Hematopoietic multipotent progenitor cell (in vitro differentiated cells): Measurements from ENCODE around the gene MYBPC2. TPM values are rescaled to one million over a fixed set of nuclear protein-coding genes. Genes with fewer than 3 reads are reported as not detected.
"Not testable (repeated sequence)": the region's sequence is repeated elsewhere in the genome, so short reads cannot be mapped to it uniquely, and the experiment has no call there.

Source experiments
- DNase-seq, 3 donors: peaks; one replicate each; pipeline ENCODE4 v3.0.0-alpha.2; 2011 to 2015; ENCODE audit warnings: low read depth in 2 of 3, low spot score in 2 of 3
- total RNA-seq: library from RNA; depleted of rRNA; stranded (reverse); fragments of >200 nt; gene quantifications from one replicate; pipeline ENCODE4 v1.2.3, GENCODE V29; 2012

MYBPC2 gene
- total RNA-seq, 1 donor: 0.27 TPM

- DNase-seq: no peak
These were observed 23.3 kb downstream of the MYBPC2 start for GRCh38 chr19:50455992-50456391.

DNA sequence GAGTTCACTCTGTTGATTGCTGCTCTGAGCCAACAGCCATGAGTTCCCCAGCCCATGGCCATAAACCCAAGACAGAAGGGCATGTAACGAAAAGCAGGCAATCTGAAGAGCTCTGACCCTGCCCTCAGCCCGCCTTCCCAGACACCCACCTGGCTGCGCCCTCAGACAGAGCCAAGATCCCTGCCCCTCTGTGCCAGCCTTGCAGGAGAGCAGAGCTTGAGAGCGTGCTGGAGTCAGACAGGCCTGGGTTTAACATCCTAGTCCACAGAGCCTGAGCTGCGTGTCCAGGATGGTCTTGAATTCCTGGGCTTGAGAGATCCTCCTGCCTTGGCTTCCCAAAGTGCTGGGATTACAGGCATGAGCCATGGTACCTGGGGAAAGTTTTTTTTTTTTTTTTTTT is 24.6 kb downstream of the MYBPC2 start:
- DNase-seq: no peak

DNA sequence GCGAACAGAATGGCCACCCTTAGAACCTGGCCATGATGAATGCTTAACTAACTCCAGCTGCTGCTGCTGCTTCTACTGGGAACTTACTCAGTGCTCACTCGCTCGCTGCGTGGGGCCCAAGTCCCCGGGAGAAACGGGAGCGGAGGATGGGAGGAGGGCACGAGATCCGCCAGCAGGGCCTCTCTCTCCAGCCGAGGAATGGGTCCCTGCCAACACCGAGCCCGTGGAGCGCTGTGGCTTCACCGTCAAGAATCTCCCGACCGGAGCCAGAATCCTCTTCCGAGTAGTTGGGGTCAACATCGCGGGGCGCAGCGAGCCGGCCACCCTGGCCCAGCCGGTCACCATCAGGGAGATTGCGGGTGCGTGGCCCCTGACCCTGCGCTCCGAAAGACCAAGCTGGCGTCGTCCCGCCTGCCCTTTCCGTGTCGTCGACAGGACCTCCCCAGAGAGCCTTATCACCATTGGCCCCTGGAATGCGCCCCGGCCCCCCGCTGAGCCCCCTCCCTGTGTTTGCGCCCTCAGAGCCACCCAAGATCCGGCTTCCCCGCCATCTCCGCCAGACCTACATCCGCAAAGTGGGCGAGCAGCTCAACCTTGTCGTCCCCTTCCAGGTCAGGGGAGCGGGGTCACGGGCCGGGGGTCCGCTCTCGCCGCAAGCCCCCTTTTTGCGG is 25.8 kb downstream of the MYBPC2 start:
- no peak for DNase-seq

- DNase-seq: no peak
These were observed 26.4 kb downstream of the MYBPC2 start for GRCh38 chr19:50459067-50459456.

DNA sequence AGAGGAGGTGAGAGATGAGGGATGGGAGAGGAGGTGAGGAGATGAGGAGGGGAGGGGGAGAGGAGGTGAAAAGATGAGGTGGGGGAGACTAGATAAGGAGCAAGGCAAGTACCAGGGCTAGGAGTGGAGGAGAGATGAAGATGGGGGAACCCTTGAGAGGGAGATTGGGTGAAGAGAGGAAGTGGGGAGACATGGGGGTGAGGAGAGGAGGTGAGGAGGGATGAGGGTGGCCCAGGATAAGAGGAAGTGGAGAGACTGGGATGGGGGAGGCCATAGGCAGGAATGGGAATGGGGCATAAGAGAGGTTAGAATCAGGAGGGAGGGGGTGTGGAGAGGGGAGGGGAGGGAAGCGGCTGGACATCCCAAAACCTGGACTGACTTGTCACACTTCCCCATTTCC is 26.9 kb downstream of the MYBPC2 start:
- no peak for DNase-seq

GRCh38 chr19:50460161-50460765 is 27.6 kb downstream of the MYBPC2 start:
- DNase-seq: peak in 2 of 3 donors; percentile 25 to 29

DNA sequence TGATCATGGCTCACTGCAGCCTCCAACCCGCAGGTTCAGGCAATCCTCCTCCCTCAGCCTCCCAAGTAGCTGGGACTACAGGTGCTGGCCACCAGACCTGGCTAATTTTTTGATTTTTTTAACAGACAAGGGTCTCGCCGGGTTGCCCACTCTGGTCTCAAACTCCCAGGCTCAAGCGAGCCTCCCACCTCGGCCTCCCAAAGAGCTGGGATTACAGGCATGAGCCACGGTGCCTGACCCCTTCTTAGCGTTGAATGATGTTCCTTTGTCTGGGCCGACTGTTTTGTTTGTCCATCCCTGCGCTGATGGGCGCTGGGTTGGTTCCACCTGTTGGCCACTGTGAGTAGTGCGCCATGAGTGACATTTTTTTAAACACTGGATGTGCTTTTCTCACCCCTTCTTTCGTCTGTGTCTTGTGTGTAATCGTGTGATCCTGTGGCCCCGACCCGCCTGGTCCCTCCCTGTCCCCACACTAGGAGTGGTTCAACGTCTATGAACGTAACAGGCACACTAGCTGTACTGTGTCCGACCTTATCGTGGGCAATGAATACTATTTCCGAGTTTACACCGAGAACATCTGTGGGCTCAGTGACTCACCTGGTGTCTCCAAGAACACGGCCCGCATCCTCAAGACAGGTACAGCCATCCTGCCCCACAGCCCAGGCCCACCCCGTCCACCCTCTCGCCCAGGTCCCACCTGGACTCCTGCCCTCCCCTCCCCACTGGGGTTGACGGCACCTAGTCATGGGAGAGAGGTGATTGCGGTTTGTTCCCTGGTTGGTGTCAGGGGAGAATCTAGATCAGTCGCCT is 28.6 kb downstream of the MYBPC2 start:
- peak; percentile 36 to 82 (median 72) for DNase-seq

DNA sequence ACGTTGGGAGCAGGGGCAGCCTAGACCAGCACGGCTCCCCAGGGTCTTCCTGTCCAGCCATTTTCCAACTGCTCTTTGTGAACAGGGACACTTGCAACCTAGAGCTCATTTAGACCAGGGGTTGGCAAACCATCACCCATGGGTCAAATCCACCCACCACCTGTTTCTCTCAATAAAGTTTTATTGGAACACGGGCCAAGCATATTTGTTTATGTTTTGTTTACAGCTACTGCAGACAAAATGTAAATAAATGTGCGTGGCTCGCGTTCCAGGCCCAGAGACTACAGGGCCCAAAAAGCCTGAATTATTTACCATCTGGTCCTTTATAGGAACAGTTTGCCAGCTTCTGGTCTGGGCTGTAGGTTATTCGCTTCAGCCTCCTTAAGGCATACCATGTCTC is 30.3 kb downstream of the MYBPC2 start:
- DNase-seq: no peak

- DNase-seq: no peak
These were observed 31.7 kb downstream of the MYBPC2 start for GRCh38 chr19:50464348-50464747.

DNA sequence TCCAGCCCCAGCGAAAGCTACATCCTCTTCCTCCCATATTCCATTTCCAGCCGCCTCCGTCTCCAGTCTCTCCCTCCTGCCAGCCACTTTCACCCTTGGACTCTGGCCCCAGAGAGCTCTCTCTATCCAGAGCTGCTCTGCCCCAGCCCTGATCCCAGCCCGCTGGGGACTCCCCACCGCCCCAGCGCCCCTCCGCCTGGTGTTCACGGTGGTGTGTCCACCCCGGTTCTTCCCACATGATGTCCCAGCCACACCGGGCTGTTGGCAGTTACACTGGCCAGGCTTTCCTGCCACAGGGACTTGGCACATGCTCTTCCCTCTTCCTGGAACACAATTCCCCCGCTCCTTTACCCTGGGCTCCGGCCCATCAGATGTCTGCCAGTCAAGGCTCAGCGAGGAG is 32.3 kb downstream of the MYBPC2 start:
- DNase-seq: no peak

GRCh38 chr19:50465986-50466705 is 33.5 kb downstream of the MYBPC2 start:
- DNase-seq: no peak

DNA sequence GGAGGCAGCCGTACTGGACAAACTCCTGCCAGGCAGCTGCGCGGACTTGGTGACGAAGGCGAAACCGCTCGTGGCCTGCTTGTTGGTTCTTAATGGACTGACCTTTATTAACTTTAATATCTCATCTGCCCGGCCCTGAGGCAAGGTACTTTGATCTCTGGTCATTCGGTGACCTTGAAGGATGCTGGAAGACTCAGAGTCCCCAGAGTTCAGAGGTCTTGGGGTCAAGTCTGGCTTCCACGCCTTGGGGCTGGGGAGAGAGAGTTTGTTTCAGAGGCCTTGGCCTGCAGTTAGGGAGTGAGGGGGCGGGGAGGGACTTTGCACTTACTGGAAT is 34.0 kb downstream of the MYBPC2 start:
- no peak for DNase-seq

DNA sequence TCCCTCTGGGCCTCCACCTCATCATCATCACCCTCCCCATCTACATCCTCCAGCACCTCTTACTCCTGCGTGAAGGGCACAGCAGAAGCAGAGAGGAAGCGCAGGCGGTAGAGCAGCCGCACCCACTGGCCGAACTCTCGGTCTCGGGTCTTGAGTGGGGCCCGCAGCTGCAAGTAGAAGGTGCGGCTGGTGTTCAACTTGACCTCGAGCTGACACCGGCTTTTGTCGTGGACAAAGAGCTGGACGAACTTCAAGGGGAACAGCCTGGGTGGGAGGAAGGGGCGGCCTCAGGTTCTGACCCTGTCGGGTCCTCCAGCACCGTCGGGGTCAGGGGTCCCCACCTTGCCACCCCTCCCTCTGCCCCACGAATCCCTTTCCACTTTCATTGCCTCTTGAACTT is 34.9 kb downstream of the MYBPC2 start:
- no peak for DNase-seq

- no peak for DNase-seq
These were observed 36.1 kb downstream of the MYBPC2 start for GRCh38 chr19:50468818-50469217.

GRCh38 chr19:50473336-50473735 is 40.6 kb downstream of the MYBPC2 start:
- DNase-seq: not testable (repeated sequence)

- no peak for DNase-seq
These were observed 42.4 kb downstream of the MYBPC2 start for GRCh38 chr19:50475101-50475568.

GRCh38 chr19:50475736-50476223 is 43.1 kb downstream of the MYBPC2 start:
- no peak for DNase-seq

DNA sequence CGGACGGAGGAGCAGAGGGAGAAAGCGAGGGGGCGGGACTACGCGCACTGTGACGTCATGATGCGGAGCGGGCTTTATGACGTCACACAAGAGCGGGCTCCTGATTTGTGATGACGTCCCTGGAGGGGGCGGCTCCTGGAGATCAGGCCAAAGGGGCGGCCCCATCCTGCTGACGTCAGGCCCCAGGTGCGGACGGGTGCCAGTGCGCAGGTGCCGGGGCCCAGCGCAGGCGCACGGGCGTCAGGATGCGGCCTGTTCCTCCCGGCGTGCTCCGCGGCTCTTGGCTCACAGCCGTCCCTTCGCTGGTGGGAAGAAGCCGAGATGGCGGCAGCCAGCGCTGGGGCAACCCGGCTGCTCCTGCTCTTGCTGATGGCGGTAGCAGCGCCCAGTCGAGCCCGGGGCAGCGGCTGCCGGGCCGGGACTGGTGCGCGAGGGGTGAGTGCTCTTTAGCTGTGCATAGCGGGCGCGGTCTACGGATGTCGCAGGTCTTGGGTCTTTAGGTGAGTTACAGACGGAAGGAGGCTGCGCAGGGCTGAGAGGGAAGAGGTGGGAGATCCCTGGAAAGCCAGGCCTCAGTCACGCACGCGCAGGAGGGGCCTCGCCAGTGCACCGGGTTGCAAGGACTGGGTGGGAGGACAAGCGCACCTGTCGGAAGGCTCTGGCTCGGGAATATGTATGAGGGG is 43.7 kb downstream of the MYBPC2 start, which contains the start of the genes EMC10 and GARIN5A:
Gene EMC10, plus strand, starts transcription at position 284 of the 683 bp plus-strand sequence. Its CDS starts 38 bp downstream, at position 322.
Gene GARIN5A, minus strand, starts transcription at position 625 of the 683 bp plus-strand sequence. Its CDS starts 460 bp downstream, at position 165.
- peak; percentile 92 to 97 (median 97) for DNase-seq

GRCh38 chr19:50476907-50477238 is 44.2 kb downstream of the MYBPC2 start:
- no peak for DNase-seq
